ENCODE measurements around the gene INPP4B. TPM values are rescaled to one million over a fixed set of nuclear protein-coding genes. Genes with fewer than 3 reads are reported as not detected.

INPP4B gene
- total and polyA plus RNA-seq, 2 of the 4 experiments (the other 2 are of a cell fraction) = 1.8 to 14.0 TPM

DNA sequence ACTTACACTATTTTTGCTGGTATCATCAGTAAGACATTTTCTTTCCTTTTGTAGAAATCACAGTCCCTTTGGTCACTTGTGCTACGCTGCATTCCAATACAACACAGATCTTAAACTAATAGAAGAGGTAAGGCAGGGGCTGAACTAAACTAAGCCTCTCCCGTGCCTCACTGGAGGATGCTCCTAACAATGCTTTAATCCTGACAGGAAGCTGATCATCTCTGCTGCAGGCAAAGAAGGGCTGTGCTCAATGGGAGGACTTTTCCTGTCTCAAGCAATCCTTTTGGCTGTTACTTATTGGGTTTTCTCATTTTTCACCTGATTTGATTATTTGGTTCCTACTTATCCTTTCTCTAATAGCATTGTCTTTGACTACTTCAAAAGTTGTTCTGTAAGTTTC lies 583.1 kb downstream of the INPP4B start (continued):
- TF ChIP-seq ELK1 (IDR thresholded peaks at IDR 0.05; ENCODE audit: borderline replicate concordance, low read depth, low read length) (no peak), BHLHE40 (IDR thresholded peaks at IDR 0.05; ENCODE audit: low read depth, low read length) (no peak), FOS (IDR thresholded peaks at IDR 0.05; ENCODE audit: low read depth, low read length) (no peak)

DNA sequence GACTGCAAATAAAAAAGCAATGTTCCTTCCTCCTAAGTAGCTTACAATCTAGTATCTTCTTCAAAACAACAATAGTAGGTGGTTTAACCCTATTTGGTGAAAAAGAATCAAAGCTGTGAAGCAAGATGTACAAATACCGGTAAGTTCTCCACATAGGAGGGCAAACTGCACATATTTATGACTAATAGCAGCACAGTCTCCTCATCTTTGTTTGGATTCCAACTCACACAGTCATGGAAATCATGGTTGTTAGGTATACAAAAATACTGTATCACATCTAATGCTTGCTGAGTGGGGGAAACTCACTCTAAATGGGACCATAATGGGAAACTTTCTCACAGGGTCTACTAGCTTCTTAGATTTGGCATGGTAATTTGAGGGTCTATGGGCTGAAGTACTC lies 597.2 kb downstream of the INPP4B start:
- H3K23ac ChIP-seq (ENCODE audit: low read depth, low read length) = no peak overlapping the region
- no peak overlapping the region; the same call in 1 of the 2 replicates for H3K14ac ChIP-seq (replicated peaks; ENCODE audit: low read depth, low read length)
- dilution Hi-C loops (cut with HindIII; ENCODE audit: low sequenced_read_pairs, unreplicated experiment) (no loop called here), intact Hi-C loops (cut with micrococcal nuclease) (no loop called here), in situ Hi-C loops (cut with MboI; ENCODE audit: low sequenced_read_pairs) (no loop called here)
- H3K36me3 ChIP-seq (ENCODE audit: control insufficient read depth, insufficient read depth, low read length) = no peaks in the 10 kb centered on the region
- H3K27me3 ChIP-seq (ENCODE audit: control insufficient read depth, insufficient read depth, low read length) = no peaks in the 10 kb centered on the region
- H3K4me3 ChIP-seq (ENCODE audit: insufficient read depth, low read depth, low read length) = no peak overlapping the region
- no TSS peak for BruUV-seq (replicated peaks)
- H3K27ac ChIP-seq (ENCODE audit: insufficient read depth, low read length) = peak overlapping the region; percentile 90; the same call in 1 of the 2 replicates
- H4K5ac ChIP-seq (ENCODE audit: low read depth, low read length) = no peak overlapping the region
- H3K4me2 ChIP-seq (ENCODE audit: low read depth, low read length) = peak overlapping the region; percentile 25; the same call in 1 of the 2 replicates
- peak overlapping the region; percentile 99 for H2BK5ac ChIP-seq (ENCODE audit: low read depth, low read length, poor library complexity, severe bottlenecking)
- H3K79me1 ChIP-seq (ENCODE audit: low read depth in 1 of 2, low read length in 2 of 2) = no peaks in the 10 kb centered on the region
- H2AFZ ChIP-seq (replicated peaks; ENCODE audit: low read length, poor library complexity) = no peak overlapping the region
- ChIA-PET CTCF (no interaction called here), POLR2A (ENCODE audit: unreplicated experiment) (no interaction called here)
- no peaks in the 10 kb centered on the region for H4K20me1 ChIP-seq (ENCODE audit: insufficient read depth, low read length)
- peaks cover 6% of the 10 kb centered on the region for H3K4me1 ChIP-seq (ENCODE audit: control insufficient read depth, insufficient read depth, low read length)
- H3K9ac ChIP-seq (ENCODE audit: low read depth, low read length) = no peak overlapping the region
- H3K9me3 ChIP-seq (ENCODE audit: control insufficient read depth, insufficient read depth, low read length) = no peaks in the 10 kb centered on the region
- H2BK20ac ChIP-seq (ENCODE audit: low read depth, low read length) = no peak overlapping the region
- H2BK15ac ChIP-seq (ENCODE audit: low read depth, low read length) = no peak overlapping the region
- H4K8ac ChIP-seq (ENCODE audit: low read depth in 2 of 2, low read length in 2 of 2) = peak overlapping the region; percentile 51 to 69; a peak in 2 of 4 replicates
- H2AK5ac ChIP-seq (ENCODE audit: low read depth, low read length) = no peak overlapping the region
- H2BK120ac ChIP-seq (ENCODE audit: low read depth, low read length) = peak overlapping the region; percentile 100
- H4K91ac ChIP-seq (ENCODE audit: insufficient read depth, low read depth, low read length) = no peak overlapping the region
- no peak overlapping the region for H3K56ac ChIP-seq (ENCODE audit: extremely low read depth, insufficient read depth, low read length)
- H2AK9ac ChIP-seq (replicated peaks; ENCODE audit: low read depth, low read length, poor library complexity) = no peak overlapping the region
- peaks cover 8% of the 10 kb centered on the region for H3K9me1 ChIP-seq (ENCODE audit: insufficient read depth, low read length)
- peak; percentile 99 for ATAC-seq (ENCODE audit: low read depth)
- 0 out of 2 replicates have a peak overlapping the region, but pooled peaks have one; percentile 2 for H3K18ac ChIP-seq (ENCODE audit: low read depth, low read length)
- no peak overlapping the region for H3K4ac ChIP-seq (ENCODE audit: low read depth, low read length)
- DNase-seq = peak; percentile 93
- no CpG with 5 or more reads among the region's 1 CpG for WGBS, 2 experiments (ENCODE audit: extremely low coverage in 2 of 2, insufficient read length in 1 of 2)
- TF ChIP-seq FOS (IDR thresholded peaks at IDR 0.05; ENCODE audit: low read depth, low read length) (peak; percentile 93), CEBPB (IDR thresholded peaks at IDR 0.05; ENCODE audit: low read depth, low read length) (peak; percentile 89), POLR2A (IDR thresholded peaks at IDR 0.05; ENCODE audit: low read depth, low read length) (no peak), CHD1 (IDR thresholded peaks at IDR 0.05; ENCODE audit: low read depth, low read length) (no peak), MAZ (IDR thresholded peaks at IDR 0.05; ENCODE audit: borderline replicate concordance, low read depth, low read length) (no peak), USF2 (IDR thresholded peaks at IDR 0.05; ENCODE audit: low read depth, low read length) (no peak), BHLHE40 (IDR thresholded peaks at IDR 0.05; ENCODE audit: low read depth, low read length) (peak; percentile 42), SMC3 (IDR thresholded peaks at IDR 0.05; ENCODE audit: low read depth, low read length) (no peak), RFX5 (IDR thresholded peaks at IDR 0.05; ENCODE audit: low read depth, low read length) (no peak), RAD21 (IDR thresholded peaks at IDR 0.05; ENCODE audit: low read length) (0 out of 2 replicates have a peak, but pooled peaks have one; percentile 17), MXI1 (IDR thresholded peaks at IDR 0.05; ENCODE audit: borderline replicate concordance, low read depth, low read length) (no peak)
- TF ChIP-seq, protein P1, sequence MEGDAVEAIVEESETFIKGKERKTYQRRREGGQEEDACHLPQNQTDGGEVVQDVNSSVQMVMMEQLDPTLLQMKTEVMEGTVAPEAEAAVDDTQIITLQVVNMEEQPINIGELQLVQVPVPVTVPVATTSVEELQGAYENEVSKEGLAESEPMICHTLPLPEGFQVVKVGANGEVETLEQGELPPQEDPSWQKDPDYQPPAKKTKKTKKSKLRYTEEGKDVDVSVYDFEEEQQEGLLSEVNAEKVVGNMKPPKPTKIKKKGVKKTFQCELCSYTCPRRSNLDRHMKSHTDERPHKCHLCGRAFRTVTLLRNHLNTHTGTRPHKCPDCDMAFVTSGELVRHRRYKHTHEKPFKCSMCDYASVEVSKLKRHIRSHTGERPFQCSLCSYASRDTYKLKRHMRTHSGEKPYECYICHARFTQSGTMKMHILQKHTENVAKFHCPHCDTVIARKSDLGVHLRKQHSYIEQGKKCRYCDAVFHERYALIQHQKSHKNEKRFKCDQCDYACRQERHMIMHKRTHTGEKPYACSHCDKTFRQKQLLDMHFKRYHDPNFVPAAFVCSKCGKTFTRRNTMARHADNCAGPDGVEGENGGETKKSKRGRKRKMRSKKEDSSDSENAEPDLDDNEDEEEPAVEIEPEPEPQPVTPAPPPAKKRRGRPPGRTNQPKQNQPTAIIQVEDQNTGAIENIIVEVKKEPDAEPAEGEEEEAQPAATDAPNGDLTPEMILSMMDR (conservative IDR thresholded peaks at IDR 0.05; ENCODE audit: low read depth, low read length) = no peak
